ENCODE data around the gene SMTN. TPM values are rescaled to one million over a fixed set of nuclear protein-coding genes. Genes with fewer than 3 reads are reported as not detected.

The SMTN gene
- total and polyA plus RNA-seq, 2 donors (not counting 3 experiments of a cell fraction or from before 2014, with no cell fraction given): 59.0 to 197 TPM

DNA sequence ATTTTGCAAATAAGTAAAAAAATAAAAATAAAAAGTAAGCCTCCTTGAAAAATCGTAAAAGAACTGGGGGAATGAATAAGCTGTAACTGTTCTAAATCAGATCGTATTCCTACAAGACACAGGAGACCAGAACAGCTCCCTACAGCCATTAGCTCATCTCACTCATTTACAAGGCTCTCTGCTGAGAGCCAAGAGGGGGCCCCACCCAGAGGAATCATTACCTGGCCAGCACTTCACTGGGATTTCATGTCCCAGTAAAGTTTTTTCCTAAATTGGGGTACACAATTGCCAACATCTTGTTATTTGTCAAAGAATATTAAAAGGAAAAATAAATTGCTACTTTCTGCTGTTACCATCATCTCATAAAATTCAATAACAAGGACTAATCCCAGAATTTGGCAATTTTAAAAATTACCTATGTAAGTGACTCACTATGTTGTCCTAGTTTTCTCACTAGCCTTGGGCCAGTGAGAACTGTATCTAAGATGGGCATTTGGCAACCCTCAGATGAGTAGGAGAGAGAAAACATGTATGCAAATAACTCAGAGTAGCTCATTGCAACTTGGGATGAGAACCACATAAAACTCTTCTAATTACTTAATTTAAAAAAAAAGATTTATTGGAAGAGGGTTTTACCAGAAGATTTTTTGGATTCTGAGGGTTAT, 18.4 kb upstream of the SMTN start:
- Histone ChIP-seq H3K4me2 (ENCODE audit: insufficient read depth, low read length) (no peak overlapping the region), H3K9me3 (replicated peaks; ENCODE audit: control insufficient read depth, insufficient read depth, low read length) (no peaks in the 10 kb centered on the region), H3K4me1 (ENCODE audit: control insufficient read depth, extremely low read depth, insufficient read depth, low read length) (no peaks in the 10 kb centered on the region), H3K79me2 (ENCODE audit: control insufficient read depth, insufficient read depth, low read length) (no peaks in the 10 kb centered on the region), H3K36me3 (ENCODE audit: control insufficient read depth in 2 of 2, extremely low read depth in 1 of 2, insufficient read depth in 2 of 2, low read length in 2 of 2) (no peaks in the 10 kb centered on the region), H3K9me1 (replicated peaks; ENCODE audit: control insufficient read depth, extremely low read depth, insufficient read depth, low read length) (no peaks in the 10 kb centered on the region), H3K27me3 (ENCODE audit: control insufficient read depth in 2 of 2, insufficient read depth in 2 of 2, low read length in 2 of 2) (no peaks in the 10 kb centered on the region), H3K9ac (replicated peaks; ENCODE audit: extremely low read depth, insufficient read depth, low read length) (no peak overlapping the region), H3K27ac (ENCODE audit: insufficient read depth, low read depth, low read length) (no peak overlapping the region), H3K4me3 (replicated peaks in 1 of 3; ENCODE audit: insufficient read depth in 1 of 3, low read depth in 1 of 3, low read length in 3 of 3) (no peak overlapping the region), H2AFZ (ENCODE audit: low read depth, low read length) (no peak overlapping the region), H4K20me1 (replicated peaks; ENCODE audit: control insufficient read depth, extremely low read depth, insufficient read depth, low read length) (no peaks in the 10 kb centered on the region)
- DNase-seq (ENCODE audit: low read depth, low spot score) (no peak), FAIRE-seq (no peak)
- intact Hi-C loops (cut with micrococcal nuclease) (no loop called here), dilution Hi-C loops (cut with MboI; ENCODE audit: extremely low pct_ligation_motif_present, low sequenced_read_pairs) (no loop called here)
- ChIA-PET CTCF (interaction anchor here (0.9 kb wide), 1 partner anchor 80 kb away, joined by 4 read pairs; no protein-coding TSS in a partner anchor), POLR2A (no interaction called here)
- TF ChIP-seq EZH2 (IDR thresholded peaks at IDR 0.05; ENCODE audit: borderline replicate concordance, low read depth, low read length, severe bottlenecking): no peak
- no TSS peak for BruUV-seq (replicated peaks)

DNA sequence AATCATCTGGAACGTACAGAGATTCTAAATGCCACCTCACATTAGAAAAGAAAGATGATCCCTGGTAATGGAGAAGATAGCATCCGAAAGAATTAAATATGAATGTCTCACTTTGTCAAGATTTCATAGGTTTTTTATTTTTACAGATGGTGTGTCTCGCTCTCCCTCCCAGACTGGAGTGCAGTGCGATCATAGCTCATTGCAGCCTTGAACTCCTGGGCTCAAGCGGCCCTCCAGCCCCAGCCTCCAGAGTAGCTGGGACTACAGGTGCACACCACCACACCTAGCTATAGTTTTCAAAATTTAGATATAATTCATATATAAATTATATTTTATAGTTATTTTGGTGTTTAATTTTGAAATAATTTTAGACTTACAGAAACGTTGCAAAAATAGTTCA, 16.7 kb upstream of the SMTN start:
- intact Hi-C loops (cut with micrococcal nuclease) (no loop called here), dilution Hi-C loops (cut with MboI; ENCODE audit: extremely low pct_ligation_motif_present, low sequenced_read_pairs) (no loop called here)
- Histone ChIP-seq H3K9ac (replicated peaks; ENCODE audit: extremely low read depth, insufficient read depth, low read length) (no peak overlapping the region), H3K27me3 (ENCODE audit: control insufficient read depth in 2 of 2, insufficient read depth in 2 of 2, low read length in 2 of 2) (no peaks in the 10 kb centered on the region), H3K36me3 (ENCODE audit: control insufficient read depth in 2 of 2, extremely low read depth in 1 of 2, insufficient read depth in 2 of 2, low read length in 2 of 2) (no peaks in the 10 kb centered on the region), H3K4me1 (ENCODE audit: control insufficient read depth, extremely low read depth, insufficient read depth, low read length) (no peaks in the 10 kb centered on the region), H2AFZ (ENCODE audit: low read depth, low read length) (no peak overlapping the region), H3K4me3 (replicated peaks in 1 of 3; ENCODE audit: insufficient read depth in 1 of 3, low read depth in 1 of 3, low read length in 3 of 3) (no peak overlapping the region), H3K9me3 (replicated peaks; ENCODE audit: control insufficient read depth, insufficient read depth, low read length) (no peaks in the 10 kb centered on the region), H3K9me1 (replicated peaks; ENCODE audit: control insufficient read depth, extremely low read depth, insufficient read depth, low read length) (no peaks in the 10 kb centered on the region), H3K27ac (ENCODE audit: insufficient read depth, low read depth, low read length) (no peak overlapping the region), H3K4me2 (ENCODE audit: insufficient read depth, low read length) (no peak overlapping the region), H3K79me2 (ENCODE audit: control insufficient read depth, insufficient read depth, low read length) (no peaks in the 10 kb centered on the region), H4K20me1 (replicated peaks; ENCODE audit: control insufficient read depth, extremely low read depth, insufficient read depth, low read length) (no peaks in the 10 kb centered on the region)
- POLR2A ChIA-PET: no interaction called here
- no peak for DNase-seq (ENCODE audit: low read depth, low spot score)
- CTCF ChIA-PET: no interaction called here
- no peak for TF ChIP-seq POLR2AphosphoS5 (IDR thresholded peaks at IDR 0.05; ENCODE audit: insufficient read depth, low read depth, low read length)
- no peak for TF ChIP-seq MYC (IDR thresholded peaks at IDR 0.05; ENCODE audit: low read depth, low read length)
- no peak for TF ChIP-seq FOS (IDR thresholded peaks at IDR 0.05; ENCODE audit: borderline replicate concordance, insufficient read depth, low read length)
- no peak for TF ChIP-seq POLR2A (IDR thresholded peaks at IDR 0.05; ENCODE audit: low read depth, low read length)
- TF ChIP-seq GATA2 (IDR thresholded peaks at IDR 0.05; ENCODE audit: insufficient read depth, insufficient read length, low read depth, low read length): no peak
- no peak for TF ChIP-seq EZH2 (IDR thresholded peaks at IDR 0.05; ENCODE audit: borderline replicate concordance, low read depth, low read length, severe bottlenecking)
- TF ChIP-seq, protein P1, sequence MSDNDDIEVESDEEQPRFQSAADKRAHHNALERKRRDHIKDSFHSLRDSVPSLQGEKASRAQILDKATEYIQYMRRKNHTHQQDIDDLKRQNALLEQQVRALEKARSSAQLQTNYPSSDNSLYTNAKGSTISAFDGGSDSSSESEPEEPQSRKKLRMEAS (IDR thresholded peaks at IDR 0.05; ENCODE audit: insufficient read depth, insufficient read length): no peak
- no peak for TF ChIP-seq JUN (IDR thresholded peaks at IDR 0.05; ENCODE audit: borderline replicate concordance, insufficient read depth, insufficient read length, low read depth)
- TF ChIP-seq, protein P2, sequence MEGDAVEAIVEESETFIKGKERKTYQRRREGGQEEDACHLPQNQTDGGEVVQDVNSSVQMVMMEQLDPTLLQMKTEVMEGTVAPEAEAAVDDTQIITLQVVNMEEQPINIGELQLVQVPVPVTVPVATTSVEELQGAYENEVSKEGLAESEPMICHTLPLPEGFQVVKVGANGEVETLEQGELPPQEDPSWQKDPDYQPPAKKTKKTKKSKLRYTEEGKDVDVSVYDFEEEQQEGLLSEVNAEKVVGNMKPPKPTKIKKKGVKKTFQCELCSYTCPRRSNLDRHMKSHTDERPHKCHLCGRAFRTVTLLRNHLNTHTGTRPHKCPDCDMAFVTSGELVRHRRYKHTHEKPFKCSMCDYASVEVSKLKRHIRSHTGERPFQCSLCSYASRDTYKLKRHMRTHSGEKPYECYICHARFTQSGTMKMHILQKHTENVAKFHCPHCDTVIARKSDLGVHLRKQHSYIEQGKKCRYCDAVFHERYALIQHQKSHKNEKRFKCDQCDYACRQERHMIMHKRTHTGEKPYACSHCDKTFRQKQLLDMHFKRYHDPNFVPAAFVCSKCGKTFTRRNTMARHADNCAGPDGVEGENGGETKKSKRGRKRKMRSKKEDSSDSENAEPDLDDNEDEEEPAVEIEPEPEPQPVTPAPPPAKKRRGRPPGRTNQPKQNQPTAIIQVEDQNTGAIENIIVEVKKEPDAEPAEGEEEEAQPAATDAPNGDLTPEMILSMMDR (IDR thresholded peaks at IDR 0.05; ENCODE audit: extremely low read depth in 1 of 2, insufficient read depth in 1 of 2, low read depth in 1 of 2, low read length in 2 of 2): no peak
- no peak for FAIRE-seq
- BruUV-seq (replicated peaks): no TSS peak
